Renal cortical epithelial cell (primary cell): ENCODE results near the gene ETAA1. TPM values are rescaled to one million over a fixed set of nuclear protein-coding genes. Genes with fewer than 3 reads are reported as not detected.

Experiments
- DNase-seq: peaks from one replicate; pipeline ENCODE4 v3.0.0-alpha.2; 2011; ENCODE audit warnings: low read depth
- total RNA-seq: library from RNA; depleted of rRNA; stranded (reverse); fragments of >200 nt; gene quantifications from 2 replicates; pipeline ENCODE4 v1.2.3, GENCODE V29; 2014

ETAA1 gene
- total RNA-seq: 22.7 and 29.4 TPM in 2 replicates

DNA sequence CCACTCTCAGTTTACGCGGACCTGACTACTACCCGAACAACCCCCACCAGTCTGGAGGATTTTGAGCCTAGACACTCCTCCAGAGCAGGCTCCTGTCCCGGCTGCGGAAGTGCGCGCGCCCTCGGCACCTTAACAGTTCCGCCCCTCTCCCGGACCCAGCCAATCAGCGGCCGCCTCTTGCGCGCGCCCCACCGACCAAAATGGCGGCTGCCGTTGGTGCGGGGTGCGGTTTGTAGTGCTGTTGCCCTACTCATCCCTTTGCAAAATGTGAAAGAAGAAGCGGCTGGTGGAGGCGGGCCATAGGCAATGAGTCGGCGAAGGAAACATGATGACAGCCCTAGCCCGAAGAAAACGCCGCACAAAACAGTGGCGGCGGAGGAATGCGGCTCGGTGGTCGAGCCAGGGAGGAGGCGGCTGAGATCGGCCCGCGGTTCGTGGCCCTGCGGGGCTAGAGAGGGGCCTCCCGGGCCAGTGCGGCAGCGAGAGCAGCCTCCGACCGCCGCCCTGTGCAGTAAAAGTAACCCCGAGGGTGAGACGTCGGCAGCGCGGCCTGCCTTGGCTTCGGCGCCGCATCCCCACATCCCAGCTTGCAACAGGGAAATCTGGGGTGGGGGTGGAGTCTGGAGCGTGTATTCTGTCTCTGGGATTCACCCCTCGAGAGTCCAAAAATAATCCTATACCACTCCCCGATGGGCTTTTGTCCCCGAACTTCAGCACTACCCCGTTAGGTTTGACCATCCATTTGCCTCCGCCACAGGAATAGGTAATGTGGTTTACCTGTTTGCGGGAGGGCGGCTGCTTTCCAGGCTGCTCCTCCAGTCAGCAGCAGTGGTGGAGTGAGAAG is at the start of gene ETAA1:
Gene ETAA1, plus strand, starts transcription at position 191 of the 844 bp plus-strand sequence. Its CDS starts 116 bp downstream, at position 307.
- peak; percentile 71 for DNase-seq

DNA sequence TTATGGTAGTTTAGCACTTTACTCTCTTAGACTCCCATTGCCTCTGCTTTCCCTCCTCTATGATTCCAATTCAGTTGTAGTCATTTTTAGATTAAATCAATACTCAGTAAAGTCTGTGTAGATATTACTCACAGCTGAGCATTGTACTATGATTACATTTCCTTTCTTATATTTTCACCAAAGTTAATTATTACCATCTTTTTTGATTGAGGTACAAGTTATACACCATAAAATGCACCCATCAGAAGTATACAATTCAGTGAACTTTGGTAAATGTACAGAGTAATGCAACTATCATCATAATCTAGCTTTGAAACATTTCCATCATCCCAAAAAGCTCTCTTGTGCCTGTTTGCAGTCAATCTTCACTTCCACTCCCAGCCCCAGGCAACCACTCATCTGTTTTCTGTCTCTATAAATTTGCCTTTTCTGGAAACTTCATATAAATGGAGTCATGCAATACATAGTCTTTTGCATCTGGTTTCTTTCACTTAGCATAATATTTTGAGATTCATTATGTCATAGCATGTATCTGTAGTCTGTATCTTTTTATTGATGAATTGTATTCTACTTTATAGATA is 30.2 kb upstream of the ETAA1 start:
- no peak for DNase-seq

DNA sequence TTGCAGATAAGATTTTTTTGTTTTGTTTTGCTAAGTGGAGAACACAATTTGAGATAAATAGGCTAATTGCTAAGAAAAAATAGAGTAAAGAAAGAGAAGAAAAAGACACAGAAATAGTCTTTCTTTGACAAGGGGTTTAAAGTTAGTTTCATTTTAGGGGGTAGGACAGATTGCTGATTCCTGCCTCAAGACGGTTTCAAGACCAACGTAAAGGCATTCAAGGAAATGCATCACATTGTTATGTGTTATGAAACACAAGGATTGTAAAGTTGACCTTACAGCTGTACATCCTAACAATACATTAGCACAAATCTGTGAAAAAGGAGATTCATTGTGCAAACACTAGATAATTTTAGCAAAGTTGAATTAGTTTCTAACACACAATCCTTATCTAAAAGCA is 22.7 kb upstream of the ETAA1 start:
- no peak for DNase-seq

DNA sequence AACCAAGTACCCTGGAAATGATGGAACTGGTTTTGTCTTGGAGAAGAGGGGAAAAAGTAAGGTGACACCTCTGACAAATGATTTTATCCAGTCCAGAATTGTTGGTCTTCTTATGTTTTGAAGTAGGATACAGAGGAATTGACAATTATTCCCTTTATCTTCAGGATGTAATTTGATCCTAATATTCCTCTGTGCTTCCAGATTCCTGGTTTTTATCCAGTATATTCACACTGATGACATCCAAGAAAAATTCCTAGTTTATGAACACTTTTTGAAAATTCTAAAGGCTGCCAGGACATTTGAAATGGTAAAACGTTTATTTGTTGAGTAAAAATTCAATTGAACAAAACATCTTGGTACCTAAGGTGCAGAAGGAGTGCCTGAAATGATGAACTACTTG is 22.2 kb upstream of the ETAA1 start:
- no peak for DNase-seq

DNA sequence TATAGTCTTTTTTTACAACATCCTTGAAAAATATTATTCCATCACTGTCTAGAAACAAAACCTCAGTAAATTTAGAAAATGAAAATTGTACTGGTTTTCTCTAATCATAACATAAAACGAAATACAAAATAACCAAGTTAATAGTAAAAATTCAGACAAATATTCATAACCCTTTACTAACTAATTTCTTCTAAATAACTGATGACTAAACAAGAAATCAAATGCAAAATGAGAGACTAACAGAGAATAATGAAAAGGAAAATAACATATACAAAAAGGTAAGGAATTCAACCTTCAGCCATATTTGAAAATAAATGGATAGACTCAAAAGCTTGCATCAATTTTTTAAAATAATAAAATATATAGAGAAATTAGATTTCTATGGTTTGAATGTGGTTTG is 18.6 kb upstream of the ETAA1 start:
- no peak for DNase-seq

DNA sequence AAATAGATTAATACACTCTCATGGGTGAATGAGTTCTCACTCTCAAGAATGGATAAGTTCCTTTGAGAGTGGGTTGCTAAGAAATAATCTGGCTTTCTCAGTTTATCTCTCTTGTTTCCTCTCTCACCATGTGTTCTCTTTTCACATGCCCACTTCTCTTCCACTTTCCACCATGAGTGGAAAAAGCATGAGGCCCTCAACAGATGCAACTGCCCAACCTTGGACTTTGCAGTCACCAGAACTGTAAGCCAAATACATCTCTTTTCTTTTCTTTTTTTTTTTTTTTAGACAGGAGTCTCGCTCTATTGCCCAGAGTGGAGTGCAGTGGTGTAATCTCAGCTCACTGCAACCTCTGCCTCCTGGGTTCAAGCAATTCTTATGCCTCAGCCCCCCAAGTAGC is 18.1 kb upstream of the ETAA1 start:
- DNase-seq: no peak

DNA sequence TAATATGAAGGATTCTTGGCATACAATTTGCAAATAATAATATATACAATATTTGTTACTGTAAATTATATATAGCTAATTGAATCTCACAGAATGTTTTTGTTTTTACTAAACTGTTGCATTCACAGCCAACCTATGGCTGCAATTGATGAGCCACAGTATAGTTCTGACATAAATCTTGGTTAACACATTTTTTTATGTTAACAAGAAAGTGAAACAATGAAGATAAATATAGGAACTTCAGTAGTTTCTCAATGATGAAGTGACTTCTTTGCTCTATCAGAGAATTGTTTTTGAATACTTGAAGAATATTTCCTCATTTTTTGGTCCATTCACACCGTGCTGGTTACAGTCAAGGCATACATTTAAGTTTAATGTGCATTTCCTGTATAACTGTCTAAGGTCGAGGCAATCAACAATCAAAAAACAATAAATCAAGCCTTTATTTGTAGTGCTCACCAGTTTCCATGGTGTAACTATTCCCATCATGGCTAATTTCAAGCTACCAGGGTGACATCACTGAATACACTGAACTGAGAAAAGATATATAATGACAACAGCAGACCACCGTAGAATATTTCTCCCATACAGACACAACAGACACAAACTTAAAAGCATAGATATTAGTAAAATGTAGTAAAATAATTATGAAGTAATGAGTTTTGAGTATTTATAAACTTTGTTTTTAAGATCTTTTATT is 12.9 kb upstream of the ETAA1 start:
- no peak for DNase-seq

DNA sequence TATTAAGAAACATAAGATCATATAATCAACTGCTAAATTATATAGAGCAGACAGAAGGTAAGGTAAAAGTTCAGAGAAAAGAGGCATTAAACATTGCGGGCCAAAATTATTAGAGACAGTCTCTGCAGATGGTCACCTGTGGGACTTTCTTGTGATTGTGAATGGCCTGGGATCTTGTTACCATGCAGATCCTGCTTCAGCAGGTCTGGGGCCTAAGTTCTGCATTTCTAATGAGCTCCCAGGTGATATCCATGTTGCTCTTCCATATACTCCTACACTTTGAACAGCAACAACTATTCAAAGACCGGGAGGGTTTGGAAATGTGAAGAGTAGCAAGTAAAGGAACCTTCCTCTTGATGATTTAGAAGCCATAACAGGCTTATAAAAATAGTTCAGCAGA is 8.5 kb upstream of the ETAA1 start:
- no peak for DNase-seq

DNA sequence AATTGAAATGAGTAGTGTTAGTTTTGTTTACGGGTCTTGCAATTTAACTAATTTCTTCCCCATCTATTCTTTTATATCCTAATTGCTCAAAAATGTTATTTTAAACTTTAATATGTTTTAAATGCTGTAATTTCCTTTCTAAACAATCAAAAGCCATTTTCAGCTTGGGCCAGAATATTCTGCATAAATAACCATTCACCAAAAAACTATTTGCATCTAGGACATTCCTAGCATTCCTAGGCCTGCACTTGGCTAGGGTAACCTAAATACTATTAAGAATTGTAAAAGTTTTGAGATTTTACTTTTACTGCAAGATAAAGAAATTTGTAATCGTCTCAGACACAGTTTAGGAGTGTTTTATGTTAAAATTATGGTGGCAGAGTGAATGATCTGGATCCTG is 7.8 kb upstream of the ETAA1 start:
- peak; percentile 62 for DNase-seq

DNA sequence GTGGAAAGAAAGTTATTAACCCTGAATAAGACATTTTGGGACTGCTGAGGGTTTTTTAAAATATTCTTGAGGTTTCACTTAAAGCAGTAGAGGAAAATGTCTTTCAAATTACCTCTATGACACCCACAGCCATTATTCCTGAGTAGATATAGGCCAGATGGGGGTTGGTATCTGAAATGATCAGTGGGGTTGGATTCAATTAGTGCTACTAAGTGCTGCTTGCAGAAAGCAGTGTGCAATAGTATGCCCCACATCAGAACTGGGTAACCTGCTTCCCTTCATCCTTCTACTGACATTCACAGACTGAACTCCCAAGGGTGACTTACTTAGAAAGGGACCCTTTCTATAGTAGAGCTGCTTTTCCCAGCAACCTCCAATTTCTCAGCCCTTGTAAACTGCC is 7.3 kb upstream of the ETAA1 start:
- no peak for DNase-seq

DNA sequence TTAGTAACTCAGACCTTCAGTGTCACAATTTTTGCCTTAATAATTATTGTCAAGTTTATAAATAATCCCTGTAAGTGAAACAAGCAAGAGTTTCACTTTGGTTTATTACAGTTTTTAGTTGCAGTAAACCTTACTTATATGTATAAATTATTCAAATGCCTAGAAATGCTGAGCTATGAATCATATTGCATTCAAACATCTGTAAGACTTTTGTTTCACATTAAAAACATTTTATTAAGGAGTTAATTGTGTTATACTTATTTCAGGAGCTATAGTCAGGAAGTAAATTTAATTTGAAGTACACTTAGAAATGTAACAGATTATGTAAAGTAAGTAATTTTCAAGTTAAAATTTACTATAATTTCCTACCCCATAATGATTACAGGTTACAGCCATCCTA is 3.9 kb upstream of the ETAA1 start:
- DNase-seq: no peak

DNA sequence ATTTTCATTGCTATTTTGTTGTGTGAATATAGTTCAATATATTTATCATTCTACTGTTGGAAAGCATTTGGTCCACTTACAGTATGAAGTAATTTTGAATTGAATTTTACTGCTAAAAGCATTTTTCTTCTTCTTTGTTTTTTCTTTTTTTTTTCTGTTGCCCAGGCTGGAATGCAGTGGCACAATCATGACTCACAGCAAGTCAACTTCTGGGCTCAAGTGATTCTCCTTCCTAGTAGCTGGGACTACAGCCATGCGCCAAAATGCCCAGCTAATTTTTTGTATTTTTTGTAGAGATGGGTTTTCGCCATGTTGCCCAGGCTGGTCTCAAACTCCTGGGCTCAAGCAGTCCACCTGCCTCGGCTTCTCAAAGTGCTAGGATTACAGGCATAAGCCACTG is 2.4 kb upstream of the ETAA1 start:
- peak; percentile 75 for DNase-seq

DNA sequence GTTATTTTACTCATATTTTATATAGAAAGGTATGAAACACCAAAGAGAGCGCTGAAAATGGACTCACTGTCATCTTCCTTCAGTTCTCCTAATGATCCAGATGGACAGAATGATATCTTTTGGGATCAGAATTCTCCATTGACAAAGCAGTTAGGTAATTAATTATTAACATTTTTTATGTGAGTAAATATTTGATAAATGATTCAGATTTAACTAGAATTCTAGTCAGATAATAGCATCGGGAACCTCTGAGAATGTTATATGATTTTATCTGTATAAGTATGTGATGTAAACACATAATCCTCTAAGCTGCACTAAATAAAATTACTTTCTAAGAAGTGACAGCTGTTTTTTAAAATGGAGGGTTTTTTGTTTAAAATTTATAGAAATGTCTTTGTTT is 2.0 kb downstream of the ETAA1 start:
- peak; percentile 18 for DNase-seq

DNA sequence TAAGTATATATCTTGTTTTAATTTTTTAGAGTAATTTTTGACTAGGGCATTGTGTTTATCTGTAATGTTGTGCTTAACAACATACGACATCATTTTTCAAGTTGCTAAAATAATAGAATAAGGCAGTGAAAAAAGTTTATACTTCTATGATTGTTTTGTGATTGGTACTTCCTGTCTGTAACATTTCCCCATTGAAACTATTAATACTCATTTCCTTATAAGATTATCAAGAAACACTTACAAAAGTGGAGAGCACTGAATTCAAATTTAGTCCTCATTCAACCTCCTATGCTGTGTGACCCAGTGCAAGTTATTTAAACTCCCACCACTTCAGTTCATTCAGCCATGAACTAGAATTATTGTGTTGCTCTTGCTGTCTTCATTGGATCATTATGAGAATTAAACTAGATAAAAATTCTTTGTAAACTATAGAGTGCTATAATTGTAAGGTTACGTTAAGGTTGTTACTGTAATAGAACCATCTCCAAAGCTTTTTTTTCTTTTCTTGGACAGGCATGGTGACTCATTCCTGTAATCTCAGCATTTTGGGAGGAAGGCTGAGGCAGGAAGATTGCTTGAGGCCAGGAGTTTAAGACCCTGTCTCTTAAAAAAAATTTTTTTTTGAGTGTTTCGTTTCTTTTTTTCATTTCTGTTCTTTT is 2.8 kb downstream of the ETAA1 start:
- DNase-seq: peak; percentile 25

DNA sequence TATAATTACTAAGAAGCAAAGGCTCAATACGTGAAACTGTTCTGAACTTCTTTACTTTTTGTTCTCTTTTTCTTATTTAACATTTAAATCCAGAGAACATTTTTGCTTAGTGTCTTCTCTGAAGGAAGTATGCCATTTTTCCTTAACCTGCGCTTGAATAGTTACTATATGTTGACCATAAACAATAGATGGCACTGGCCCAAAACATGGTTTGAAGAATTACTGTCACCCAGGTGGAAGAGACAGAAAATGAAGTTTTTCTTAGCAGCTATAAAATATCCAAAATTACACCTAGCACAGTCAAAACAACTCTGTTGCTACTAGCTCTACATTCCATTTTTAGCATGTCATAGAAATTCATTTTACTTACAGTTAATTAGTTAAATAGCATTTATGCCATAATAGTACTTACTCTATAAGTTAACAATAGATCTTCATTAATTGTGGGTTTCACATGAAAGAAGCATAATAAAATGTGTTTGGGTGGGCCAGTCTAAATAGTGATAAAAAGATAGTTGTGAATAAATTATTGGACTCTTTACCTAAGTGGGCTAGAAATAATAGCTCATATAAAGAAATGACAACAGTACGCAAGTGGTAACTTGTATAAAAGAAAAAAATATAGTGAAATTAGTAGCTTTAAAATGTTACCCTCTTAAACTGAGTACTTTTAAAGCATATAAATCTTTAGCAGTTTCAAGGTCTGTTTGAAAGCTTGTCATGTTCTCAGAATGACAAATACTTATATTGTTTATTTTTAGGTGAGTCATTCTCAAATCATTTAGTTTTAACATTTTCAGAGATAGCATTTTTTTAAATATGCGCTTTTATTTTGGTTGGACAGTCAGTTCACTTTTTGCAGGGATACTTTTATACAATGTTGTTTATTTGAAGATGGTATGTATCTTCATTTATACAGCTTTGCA is 3.7 kb downstream of the ETAA1 start:
- peak; percentile 42 for DNase-seq

DNA sequence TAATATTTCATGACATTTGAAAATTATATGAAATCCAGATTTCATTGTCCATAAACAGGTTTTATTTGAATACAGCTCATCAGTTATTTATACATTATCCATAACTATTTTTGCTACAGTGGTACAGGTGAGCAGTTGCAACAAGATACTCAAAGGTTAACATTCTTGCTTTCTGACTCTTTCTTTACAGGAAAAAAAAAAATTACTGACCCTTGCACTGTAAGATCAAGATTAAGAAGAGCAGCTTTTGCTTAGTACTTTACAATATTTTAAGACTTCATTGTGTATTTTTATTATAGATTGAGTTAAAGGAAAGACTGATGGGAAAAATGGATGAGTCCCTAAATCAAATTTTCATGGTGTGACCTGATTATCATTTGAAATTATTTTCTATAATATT is 11.2 kb downstream of the ETAA1 start:
- DNase-seq: no peak

DNA sequence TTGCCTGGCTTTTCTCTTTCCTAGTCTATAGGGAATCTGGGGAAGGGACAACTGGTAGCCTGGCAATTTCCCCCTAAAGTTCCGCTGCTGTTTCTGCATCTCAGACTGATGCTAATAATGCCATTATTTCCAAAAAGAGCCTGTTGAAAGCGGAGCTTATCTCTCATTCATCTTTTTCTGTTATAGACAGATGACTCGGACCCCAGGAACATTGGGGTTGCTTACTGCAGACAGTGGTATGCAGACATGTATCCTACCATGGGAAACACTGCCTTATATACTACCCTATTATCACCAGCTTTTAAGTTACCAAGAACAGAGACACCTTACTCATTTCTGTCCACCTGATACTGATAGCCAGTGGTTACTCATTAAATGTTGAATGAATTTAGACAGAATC is 15.3 kb downstream of the ETAA1 start:
- DNase-seq: no peak

DNA sequence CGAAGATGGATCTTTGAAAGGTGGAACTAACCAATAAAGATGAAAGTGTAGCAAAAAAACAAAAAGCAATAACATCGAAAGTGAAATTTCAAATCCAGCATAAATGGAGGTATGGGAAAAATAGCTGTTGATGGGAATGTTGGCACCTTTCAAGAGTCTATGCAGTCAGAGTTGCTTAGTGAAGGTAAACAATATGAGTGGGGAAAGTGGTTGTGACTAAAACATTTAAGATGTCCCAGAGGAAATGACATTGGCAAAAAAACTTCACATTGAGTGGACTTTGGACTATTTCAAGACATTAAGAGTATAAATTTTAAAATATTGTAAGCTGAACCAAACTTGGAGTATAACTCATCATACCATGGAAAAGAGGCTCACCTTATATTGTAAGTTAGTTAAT is 17.7 kb downstream of the ETAA1 start:
- no peak for DNase-seq

DNA sequence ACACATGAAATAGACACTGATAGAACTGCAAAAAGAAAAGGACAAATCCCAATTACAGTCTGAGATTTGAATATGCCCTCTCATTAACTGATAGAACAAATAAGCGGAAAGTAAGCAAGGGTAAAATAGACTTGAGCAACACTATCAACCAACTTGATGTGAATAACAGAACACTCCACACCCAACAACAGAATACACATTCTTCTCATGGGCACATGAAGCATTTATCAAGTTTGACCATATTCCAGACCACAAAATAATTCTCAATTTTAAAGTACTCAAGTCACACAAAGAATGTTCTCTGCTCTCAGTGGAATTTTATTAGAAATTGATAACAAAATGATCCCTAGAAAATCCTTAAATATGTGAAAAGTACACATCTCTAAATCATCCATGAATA is 19.0 kb downstream of the ETAA1 start:
- no peak for DNase-seq

DNA sequence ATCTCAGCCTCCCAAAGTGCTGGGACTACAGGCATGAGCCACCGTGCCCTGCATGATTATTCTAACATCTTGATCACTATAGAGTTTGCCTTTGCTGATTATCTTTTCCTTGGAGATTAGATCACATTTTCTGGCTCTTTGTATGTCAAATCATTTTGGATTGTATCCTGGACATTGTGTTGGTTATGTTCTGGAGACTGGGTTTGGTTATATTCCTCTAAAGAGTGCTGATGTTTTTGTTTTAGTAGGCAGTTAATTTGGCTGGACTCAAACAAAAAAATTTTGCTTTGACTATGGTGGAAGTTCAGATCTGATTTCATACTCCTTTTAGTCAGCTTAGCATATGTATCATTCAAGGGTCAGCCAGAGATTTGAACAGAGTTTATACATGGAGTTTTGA is 26.4 kb downstream of the ETAA1 start:
- DNase-seq: no peak

DNA sequence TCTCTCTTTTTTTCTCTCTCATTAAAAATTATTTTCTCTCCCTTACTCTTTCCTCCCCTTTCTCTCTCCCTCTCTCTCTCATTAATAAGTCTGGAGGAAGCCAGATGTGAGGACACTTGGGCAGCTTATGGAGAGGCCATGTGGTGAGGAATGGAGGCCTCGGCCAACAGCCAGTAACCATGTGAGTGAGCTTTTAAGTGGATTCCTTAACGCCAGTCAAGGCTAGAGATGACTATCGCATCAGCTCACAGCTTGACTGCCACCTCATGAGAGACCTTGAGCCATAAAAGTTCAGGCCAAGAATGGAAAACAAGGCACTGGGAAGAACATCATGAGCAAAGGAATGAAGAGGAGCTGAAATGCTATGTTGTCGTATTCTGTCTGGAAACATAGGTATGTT is 39.1 kb downstream of the ETAA1 start:
- DNase-seq: peak; percentile 71
